Stimulated activated CD8-positive, alpha-beta memory T cell treated with anti-CD3 and anti-CD28 coated beads, Interleukin-15, amount 100 ng/mL, for 48 hours (primary cell): Measurements from ENCODE around the gene TP53RK.
"Not testable (repeated sequence)": the region's sequence is repeated elsewhere in the genome, so short reads cannot be mapped to it uniquely, and the experiment has no call there.

ENCODE experiments used
- DNase-seq, 2 donors: peaks; one replicate each; pipeline ENCODE4 v3.0.0-alpha.2; 2020; ENCODE audit warnings: low read depth in 2 of 2

Gene TP53RK

DNA sequence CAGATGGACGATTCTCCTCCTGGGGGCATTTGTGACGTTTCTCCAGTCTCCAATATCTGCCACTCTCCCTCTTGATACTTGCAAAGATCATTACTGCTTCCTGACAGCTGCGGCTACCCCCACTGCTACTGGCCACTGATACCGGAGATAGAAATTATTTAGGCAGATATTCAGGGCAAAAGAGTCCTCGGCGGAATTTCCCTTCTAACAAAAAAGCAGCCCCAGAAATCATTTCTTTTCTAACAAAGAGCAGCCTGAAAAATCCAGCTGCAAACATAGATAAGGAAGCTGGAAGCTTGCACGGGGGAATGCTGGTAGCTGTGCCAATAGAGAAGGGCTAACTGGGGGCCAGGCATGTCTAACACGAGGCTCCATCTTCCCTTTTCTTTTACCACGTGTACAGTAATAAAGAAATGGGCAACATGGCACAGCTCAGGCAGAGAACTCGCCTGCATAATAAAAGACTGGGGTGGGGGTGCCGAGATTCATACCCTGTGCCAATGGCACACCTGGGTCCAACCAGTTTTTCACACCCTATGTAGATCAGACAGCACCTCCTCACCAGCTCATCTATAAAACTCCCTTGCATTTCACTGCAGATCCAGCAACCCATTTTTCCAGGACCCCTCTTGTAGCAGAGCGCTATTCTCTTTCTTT lies 6.1 kb downstream of the TP53RK start:
- no peak for DNase-seq

DNA sequence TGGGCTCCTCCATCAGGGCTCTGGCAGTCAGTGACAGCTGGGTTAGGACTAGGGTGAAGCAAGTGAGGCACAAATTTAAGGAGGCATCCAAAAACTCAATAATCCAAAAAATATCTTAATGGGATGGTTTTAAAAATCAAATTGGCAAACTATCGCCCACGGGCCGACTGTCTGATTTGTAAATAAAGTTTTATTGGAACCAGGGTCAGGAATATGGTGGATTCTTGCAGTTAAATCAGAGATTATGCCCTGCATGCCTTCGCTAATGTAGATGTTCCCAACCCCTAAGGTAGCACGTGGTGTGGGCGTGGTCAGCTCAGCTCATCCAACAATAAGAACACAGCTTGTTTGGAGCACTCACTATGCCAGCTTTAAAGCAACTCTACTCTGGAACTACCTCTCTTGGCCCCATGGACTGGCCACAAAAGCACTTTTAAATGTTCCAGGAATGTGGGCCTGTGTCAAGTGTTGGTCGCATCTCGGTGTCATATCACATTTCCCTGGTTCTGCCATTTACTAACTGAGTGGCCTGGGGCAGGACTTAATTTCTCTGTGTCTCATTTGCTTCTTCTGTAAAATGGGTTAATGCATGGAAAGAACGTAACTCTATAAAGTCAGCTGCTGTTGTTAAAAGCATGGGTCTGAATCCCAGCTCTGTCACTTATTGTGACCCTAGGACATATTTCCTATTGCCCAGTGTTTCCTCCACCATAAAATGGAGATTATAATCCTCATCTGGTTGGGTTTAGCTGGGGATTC lies 7.0 kb downstream of the TP53RK start:
- DNase-seq = no peak

DNA sequence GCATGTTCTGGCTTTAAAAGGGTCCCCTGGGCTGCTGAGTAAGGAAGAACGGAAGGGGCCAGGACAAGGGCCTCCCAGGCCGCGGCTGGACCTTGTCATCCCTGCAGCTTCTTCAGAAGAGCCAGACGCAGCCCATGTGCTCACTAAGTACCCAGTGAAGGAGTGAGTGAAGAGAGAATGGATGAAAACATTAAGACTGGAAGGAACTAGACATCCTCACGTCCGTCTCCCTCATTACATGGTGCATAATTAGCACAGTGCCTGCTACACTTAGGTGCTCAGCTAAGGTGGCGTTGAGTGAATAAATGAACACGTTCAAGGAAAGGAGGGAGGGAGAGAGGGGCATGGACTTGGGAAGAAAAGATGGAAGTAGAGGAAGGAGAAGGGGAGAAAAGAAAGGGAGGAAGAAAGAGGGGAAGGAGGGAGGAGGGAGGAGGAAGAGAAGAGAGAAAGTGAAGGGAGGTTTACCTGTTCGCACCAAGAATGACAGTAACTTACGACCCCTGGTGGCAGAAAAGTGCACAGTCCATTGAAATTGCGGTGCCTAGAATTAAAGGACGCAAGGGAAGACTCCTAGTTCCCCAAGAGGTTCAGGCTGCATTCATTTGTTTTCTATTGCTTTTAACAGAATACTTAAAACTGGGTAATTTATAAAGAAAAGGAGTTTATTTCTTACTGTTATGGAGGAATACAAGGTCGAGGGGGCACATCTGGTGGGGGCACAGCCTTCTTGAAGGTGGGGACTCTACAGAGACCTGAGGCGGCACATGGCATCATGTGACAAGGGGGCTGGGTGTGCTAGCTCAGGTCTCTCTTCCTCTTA lies 8.0 kb downstream of the TP53RK start:
- DNase-seq = peak; percentile 12 to 27

DNA sequence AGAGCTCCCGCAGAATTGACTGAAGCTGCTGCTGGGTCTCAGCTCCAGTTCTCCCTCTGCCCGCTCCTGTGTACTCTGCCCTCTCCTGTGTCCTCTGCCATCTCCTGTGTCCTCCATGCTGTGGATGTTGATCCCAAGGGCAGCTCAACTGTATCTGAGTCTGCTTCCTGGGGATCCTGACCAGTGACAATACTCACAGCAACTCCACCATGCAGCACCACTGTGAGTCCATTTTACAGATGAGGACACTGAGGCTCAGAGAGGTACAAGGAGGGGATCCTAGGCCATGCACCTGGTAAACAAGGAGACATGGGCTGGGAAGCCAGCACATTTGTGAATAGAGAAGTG lies 8.6 kb downstream of the TP53RK start:
- DNase-seq = no peak

DNA sequence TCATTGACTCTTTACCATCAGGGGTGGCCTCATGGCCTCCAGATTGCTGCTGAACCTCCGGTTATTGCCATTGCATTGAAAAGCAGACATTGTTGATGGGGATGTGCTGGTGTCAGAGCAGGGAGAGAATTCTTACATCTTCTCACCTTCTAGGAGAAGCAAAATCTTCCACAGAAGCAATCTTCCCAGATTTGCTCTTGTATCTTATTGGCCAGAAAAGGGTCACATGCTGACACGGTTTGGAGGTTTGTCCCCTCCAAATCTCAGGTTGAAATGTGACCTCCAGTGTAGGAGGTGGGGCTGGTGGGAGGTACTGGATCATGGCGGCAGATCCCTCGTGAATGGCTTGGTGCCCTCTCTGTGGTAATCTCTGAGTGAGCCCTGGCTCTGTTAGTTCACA lies 10.7 kb downstream of the TP53RK start:
- DNase-seq = no peak

DNA sequence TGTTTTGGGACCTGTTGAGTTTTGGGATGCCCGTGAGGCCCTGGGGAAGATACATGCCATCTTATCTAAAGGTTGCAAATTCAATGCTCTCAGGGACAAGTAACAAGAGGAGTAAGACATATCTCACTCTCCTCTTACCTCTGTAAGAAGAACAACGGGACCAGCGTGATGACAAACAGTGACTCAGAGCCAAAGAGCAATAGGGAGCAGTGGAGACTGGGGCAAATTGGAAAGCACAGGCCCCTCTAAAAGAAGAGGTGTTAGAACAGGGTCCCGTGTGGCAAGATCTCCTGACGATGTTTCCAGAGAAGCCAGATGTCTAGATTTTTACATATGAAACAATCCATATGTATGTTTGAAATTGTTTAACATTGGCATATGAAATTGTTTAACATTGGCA lies 11.6 kb downstream of the TP53RK start:
- DNase-seq = no peak

DNA sequence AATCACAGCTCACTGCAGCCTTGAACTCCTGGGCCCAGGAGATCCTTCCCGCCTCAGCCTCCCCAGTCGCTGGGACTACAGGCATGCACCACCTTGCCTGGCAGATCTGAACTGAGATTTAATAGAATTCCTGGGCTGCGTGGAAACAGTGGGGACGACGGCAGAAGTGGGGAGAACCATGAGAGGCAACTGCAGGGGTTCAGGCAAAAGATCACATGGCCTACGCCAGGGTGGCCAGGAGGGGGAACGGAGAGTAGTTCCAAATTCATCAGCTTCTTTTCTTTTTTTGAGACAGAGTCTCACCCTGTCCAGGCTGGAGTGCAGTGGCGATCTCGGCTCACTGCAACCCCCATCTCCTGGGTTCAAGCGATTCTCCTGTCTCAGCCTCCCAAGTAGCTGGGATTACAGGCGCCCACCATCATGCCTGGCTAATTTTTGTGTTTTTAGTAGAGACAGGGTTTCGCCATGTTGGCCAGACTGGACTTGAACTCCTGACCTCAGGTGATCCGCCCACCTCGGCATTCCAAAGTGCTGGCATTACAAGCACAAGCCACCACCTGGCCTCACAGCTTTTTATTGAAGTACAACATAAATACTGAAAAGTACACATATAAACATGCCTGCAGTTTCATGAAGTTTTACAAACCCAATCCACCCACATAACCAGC lies 12.5 kb downstream of the TP53RK start:
- DNase-seq = not testable (repeated sequence)

DNA sequence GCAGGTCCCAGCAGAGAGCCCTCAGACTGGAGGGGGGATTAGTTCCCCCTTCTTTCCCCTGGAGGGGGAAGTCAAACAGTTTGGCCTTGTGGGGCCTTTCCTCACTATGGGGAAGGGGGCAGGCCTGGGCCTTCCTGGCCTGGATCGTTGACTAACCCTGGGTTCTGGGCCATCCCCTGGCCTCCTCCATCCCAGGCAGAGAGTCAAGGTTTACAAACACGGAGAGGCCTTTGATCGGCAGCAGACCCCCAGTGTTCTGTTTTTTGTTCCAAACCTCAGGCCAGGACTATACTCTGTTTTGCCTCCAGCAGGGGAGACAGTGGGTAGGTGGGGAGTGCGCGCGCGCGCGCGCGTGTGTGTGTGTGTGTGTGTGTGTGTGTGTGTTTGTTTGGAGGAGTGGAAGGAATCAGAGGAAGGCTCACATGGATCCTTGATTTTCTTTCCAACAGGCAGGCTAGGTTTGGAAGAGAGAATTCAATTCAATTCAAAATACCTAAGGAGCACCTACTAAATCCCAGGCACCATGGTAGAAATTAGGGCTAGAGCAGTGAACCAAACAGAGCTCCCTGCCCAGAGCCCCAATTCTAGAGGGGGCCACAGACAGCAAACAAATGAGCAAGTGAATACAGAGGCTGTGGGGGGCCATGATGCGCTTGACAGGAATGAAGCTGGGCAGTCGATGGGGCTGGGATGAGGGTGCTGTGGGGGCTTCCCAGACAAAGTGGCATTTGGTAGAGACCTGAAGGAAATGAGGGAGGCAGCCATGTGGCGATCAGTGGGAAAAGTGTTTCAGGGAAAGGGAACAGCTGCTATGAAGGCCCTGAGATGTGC lies 14.8 kb downstream of the TP53RK start:
- DNase-seq = no peak

DNA sequence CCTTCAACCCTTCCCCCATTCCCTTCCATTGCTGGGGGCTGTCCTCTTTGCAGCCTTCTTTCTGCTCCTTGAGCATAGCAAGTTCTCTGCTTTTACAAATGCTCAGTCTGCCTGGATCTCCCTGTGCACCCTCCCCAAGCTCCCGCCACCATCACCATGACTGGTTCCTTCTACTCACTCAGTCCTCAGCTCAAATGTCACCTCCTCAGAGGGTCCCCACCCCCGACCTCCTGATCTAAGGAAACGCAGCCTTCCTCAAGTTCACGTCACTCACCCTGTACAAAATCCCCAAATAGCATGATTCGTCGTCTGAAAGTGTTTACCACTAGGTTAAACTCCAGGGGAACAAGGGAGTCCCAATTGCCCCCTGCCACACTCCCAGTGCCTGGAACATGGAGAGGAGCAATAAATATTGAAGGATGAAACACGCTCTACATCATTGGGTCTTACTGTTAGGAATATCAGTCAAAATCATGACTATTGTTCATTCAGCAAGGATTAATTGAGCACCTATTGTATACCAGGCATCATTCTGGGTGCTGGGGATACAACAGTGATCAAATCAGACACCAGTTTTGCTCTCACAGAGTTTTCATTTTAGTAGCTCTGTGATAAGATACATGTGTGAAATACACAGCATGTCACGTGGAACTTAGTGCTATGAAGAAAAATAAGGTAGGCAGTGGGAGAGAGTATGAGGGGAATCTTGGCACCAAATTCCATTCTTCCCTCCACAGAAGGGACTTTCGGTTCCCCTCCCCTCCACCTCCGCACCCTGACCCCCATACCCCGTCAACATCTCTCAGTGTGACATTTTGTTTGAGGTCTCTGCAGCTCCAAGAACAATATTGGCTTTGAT lies 15.6 kb downstream of the TP53RK start:
- no peak for DNase-seq

DNA sequence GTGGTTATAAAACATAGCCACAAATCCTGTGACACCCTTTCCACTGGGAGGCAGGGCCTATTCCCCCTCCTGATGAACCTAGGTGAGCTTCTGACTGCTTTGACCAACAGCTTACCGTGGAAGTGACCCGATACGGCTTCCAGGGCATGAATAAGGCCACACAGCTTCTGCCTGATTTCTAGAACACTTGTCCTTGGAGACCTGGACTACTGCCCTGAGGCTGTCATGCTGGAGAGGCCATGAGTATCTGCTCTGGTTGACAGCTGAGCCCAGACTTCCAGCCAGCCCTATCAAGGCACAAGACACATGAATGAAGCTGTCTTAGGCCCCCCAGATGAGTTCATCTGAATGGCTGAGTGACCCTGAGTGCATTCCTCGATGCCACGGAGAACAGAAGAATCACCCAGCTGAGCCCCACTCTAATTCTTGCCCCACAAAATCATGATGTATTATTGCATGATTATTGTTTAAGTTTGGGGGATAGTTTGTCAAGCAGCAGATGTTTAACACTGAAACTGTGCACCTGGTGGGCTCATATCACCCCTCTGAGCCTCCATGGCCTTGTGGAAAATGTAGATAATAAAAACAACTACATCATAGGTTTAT lies 16.6 kb downstream of the TP53RK start:
- DNase-seq = no peak

DNA sequence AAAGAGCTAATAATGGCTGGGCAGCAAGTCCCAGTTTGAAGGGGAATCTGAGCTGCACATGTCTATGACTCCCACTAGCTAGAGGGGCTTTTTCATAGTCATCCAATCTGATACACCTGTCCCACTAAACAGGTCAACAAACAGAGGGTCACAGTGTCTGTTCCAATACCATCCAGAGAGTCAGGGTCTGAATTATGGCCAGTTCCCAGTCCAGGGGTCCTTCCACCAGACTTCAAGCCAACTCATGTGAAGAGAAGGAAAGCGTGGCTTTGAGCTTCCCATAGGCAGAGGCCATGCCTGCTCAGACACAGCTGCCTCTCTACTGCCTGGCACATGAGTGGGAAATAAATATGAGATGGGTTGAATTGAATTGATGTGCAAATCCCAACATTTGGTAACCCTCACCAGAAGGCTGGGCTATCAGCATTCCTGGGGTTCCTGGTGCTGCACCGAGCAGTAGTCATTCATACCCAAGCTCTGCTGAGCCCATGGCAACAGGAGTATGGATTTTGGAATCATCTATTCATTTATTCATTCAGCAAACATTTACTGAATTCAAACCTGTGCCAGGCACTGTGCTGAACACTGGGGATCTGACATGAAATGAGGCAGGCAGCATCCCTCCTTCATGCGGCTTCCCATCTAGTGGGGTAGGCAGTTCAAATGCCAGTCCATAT lies 17.2 kb downstream of the TP53RK start:
- no peak for DNase-seq

DNA sequence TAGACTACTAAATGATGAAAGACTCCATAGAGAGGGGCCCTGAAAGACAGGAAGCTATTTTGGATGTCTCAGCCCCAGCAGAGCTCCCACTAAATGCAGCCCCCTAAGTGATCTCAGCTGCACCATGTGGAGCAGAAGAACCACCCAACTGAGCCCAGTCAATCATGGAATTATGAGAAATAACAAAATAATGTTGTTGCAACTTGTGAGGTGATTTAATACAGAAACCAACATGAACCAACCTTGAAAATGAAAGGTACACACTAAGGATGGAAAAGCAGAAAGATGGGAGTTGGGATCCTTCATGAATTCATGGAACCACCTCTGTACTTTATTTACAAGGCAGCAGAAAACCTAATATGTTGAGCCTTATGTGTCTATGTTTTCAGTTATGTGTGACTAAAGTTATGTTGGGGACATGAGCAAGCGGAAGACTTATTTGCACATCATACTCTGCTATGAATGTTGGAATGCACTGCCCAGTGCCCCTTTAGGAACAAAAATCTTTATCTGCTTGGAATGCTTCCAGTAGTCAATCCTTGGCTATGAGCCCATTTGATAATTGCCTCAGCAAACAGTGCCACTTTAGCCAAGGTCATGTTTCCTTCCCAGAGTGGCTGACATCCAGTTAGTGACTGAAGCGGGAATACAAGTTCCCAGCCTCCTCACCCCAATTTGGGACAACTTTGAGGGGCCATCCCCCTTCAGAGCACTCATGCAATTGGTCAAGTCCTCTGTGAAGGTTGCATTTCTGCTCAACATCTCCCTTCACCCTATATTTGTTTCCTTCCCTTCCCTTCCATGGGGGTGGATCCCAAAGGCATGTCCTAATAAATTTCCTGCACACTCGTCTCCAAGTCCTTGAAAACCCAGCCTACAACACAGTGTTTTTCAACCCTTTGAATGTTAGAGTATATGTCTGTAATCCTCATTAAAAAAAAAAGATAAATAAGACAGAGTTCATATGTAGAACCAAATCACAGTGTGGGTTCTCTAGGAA lies 18.4 kb downstream of the TP53RK start:
- DNase-seq = no peak

DNA sequence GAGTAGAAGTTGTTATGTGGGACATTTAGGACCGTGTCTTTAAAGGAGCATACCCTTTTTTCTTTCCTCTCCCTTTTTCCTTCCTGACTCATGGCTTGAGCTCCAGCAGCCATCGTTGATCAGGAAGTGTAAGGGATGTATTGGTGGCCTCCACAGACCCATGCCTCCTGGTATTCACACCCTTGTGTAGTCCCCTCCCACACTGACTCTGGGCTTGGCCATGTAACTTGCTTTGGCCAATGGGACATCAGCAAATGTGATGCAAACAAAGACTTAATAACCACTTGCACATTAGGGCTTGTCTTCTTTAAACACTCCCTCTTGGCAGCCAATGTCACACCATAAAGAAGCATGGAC lies 19.0 kb downstream of the TP53RK start:
- no peak for DNase-seq

DNA sequence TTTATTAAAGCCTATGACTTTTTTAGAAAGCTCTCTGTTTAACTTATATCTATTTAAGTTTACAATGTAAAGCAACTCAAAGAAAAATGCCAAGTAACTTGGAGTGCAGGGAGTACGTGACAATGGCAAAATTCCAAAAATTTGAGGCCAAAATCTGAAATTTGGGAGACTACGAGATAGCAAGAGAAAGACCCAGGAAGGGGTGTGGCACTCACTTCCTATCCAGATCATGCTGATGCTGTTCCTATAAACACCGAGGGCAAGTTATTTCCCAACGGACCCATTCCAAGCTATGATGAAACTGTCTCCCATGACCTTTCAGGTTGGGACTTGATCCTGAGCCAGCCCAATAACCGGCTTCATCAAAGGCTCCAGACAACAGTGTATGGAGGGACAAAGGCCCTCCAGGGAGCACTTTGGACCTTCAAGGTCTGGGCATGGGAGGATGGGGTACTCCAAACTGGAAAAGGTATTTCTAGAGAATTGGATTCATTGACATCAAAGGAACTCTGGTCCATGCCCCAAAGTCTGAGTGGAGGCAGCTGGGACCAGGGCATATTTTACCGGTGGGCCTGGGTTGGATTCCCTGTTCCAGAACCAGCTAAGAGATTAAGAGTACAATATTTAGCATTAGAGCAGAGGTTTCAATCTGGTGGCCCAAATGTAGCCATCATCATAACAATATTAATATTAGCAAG lies 22.3 kb downstream of the TP53RK start:
- no peak for DNase-seq

DNA sequence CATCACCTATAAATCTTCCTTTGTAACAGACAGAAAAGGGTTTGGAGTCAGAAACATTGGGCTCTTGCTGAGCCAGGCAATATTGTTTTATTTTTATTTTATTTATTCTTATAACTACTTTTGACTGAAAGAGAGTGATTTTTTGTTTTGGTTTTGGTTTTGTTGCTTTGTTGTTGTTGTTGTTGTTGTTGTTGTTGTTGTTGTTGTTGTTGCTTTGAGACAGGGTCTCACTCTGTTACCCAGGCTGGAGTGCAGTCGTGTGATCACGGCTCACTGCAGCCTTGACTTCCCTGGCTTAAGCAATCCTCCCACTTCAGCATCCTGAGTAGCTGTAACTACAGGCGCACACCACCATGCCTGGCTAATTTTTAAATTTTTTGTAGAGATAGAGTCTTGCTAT lies 22.9 kb downstream of the TP53RK start:
- DNase-seq = no peak

DNA sequence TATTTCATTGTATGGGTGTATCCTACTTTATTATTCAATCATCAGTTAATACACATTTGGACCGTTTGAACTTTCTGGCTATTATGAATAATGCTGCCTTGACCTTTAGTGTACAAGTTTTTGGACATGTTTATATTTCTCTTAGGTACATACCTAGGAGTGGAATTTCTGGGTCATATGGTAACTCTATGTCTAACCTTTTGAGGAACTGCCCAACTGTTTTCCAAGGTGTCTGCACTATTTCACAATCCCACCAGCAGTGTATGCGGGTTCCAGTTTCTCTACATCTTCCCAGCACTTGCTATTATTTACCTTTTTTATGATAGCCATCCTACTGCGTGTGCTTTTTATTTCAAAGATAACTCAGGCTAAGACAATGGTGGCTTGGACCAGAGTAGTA lies 23.6 kb downstream of the TP53RK start:
- DNase-seq = no peak

DNA sequence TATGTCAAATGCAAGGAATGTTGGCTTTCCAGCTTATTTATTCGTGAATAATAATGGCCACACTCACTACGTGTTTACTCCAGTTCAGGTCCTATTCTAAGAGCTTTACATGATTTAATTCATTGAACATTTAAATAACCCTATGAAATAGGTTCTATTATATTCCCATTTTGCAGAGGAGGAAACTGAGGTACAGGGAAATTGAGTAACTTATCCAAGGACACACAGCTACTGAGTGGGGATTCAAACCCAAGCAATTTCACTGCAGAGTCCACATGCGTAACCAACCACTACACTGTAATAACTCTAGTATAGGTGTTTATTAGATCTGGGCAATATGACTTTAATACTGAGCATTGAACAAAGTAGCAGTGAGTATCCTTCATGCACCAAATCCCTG lies 25.7 kb downstream of the TP53RK start:
- no peak for DNase-seq

DNA sequence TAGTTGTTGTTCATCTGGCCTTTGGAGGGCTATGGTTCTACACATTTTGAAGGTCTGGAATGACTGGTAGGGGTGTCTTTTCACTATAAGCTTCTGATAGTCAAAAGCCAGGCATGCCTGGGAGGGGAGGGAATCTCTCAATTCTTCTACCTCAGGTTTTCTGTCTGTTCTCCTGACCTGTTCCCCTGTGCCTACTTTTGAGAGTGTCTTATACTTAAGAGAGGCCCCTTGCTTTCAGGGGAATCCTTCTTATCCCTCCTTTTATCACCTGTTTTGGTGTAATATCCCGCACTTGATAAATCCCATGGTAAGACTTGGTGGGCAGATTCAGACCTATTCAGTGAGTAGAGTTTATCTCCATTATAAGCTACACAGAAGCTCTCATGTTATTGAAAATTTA lies 27.6 kb downstream of the TP53RK start:
- no peak for DNase-seq
